ENCODE results near the gene RGS14.
"Not testable (repeated sequence)": the region's sequence is repeated elsewhere in the genome, so short reads cannot be mapped to it uniquely, and the experiment has no call there.

DNA sequence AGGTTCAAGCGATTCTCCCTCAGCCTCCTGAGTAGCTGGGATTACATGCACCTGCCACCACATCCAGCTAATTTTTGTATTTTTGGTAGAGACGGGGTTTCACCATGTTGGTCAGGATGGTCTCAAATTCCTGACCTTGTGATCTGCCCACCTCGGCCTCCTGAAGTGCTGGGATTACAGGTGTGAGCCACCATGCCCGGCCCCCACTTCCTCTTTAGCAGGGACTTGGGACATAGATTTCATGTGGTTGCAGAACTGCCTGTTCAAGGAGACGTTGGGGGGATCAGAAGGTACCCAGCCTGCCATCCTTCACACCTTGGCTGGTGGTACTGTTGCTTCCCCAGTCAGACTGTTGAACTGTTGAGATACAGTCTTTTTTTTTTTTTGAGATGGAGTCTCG, 59.4 kb downstream of the RGS14 start:
- TF ChIP-seq CTCF (IDR thresholded peaks at IDR 0.05 in 2 of 3, conservative IDR thresholded peaks at IDR 0.05 in 1 of 3; ENCODE audit: borderline replicate concordance in 1 of 3, insufficient read depth in 1 of 3, low read depth in 2 of 3, low read length in 2 of 3); POLR2AphosphoS5 (IDR thresholded peaks at IDR 0.05; ENCODE audit: low read depth, low read length); CEBPB (IDR thresholded peaks at IDR 0.05; ENCODE audit: low read depth); JUND (IDR thresholded peaks at IDR 0.05); EZH2phosphoT487 (IDR thresholded peaks at IDR 0.05; ENCODE audit: borderline replicate concordance); POLR2A (IDR thresholded peaks at IDR 0.05; ENCODE audit: borderline replicate concordance, extremely low read depth, insufficient read depth, insufficient read length); SIN3A (IDR thresholded peaks at IDR 0.05; ENCODE audit: low read depth): not testable (repeated sequence)
- TF ChIP-seq, protein P1, sequence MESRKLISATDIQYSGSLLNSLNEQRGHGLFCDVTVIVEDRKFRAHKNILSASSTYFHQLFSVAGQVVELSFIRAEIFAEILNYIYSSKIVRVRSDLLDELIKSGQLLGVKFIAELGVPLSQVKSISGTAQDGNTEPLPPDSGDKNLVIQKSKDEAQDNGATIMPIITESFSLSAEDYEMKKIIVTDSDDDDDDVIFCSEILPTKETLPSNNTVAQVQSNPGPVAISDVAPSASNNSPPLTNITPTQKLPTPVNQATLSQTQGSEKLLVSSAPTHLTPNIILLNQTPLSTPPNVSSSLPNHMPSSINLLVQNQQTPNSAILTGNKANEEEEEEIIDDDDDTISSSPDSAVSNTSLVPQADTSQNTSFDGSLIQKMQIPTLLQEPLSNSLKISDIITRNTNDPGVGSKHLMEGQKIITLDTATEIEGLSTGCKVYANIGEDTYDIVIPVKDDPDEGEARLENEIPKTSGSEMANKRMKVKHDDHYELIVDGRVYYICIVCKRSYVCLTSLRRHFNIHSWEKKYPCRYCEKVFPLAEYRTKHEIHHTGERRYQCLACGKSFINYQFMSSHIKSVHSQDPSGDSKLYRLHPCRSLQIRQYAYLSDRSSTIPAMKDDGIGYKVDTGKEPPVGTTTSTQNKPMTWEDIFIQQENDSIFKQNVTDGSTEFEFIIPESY (IDR thresholded peaks at IDR 0.05; ENCODE audit: extremely low read depth, insufficient replicate concordance, low read length) = not testable (repeated sequence)

Data from HCT116 (cell line).